ENCODE results near the gene PHF5A. TPM values are rescaled to one million over a fixed set of nuclear protein-coding genes. Genes with fewer than 3 reads are reported as not detected.
"Not testable (repeated sequence)": the region's sequence is repeated elsewhere in the genome, so short reads cannot be mapped to it uniquely, and the experiment has no call there.

The PHF5A gene
- total RNA-seq, 2 experiments from 2014 or later: 63.6 to 64.8 TPM

DNA sequence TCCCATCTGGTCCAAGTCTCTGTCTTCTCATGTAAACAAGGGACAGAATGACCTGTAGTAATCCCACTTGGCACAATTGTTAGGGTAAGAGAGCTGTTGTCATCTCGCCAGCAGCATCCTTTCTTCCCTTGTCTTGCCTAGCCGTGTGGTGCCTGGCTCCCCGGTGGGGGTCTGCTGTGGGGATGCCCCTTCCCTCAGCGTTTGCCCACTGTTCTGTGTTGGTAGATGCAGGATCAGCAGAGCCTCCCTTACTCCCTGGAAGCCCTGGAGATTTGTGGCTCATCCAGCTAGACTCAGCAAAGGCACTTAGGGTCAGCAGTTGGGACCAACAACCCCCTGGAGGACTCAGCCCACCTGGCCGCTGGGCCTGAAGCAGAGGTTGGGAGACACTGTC, 13.4 kb upstream of the PHF5A start:
- H3K27me3 Mint-ChIP-seq: no peaks in the 10 kb centered on the region
- DNase-seq: no peak
- no peaks in the 10 kb centered on the region for H3K36me3 Mint-ChIP-seq (ENCODE audit: low read depth)
- POLR2A ChIA-PET: interaction anchor here (0.5 kb wide), 1 partner anchor 196 kb away, joined by 3 read pairs; the partner anchor contains the start of gene RANGAP1
- H3K4me3 Mint-ChIP-seq: no peak overlapping the region
- H3K27ac Mint-ChIP-seq: no peak overlapping the region
- CTCF ChIA-PET: interaction anchor here (0.6 kb wide), 1 partner anchor 89 kb away, joined by 5 read pairs; no protein-coding TSS in a partner anchor
- H3K9me3 Mint-ChIP-seq: no peaks in the 10 kb centered on the region
- peaks cover 17% of the 10 kb centered on the region for H3K4me1 Mint-ChIP-seq

DNA sequence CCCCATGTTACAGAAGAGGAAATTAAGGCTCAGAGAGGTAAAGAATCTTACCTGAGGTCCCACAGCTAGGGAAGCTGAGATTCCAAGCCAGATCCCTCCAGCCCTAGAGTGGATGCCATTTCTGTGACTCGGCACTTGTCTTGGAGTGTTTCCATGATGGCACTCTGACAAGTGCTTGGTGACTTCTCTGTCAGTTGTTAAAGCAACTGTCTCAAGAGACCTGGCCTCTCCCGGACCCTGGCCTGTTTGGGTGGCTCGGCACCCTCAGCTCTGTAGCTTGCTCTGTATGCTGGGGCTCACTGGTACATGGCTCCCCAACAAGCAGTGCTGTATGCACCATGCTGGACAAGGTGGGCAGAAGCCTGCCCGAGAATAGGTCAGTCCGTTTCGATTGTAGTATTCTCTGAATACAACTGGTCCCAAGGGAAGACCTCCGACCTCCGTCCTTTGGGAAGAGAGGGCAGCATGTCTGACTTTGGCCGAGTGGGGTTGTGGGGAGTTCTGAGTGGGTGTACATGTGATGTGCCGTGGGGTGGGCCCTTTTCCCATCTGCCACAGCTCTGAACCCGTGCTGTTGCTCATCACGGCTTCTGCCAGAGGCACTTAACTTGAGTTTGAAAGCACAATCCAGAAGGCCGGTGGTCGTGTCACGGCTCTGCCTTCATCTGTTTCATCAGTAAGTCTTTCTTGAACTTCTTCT, 12.8 kb upstream of the PHF5A start:
- Mint-ChIP-seq H3K4me3 (no peak overlapping the region), H3K27ac (no peak overlapping the region), H3K4me1 (peaks cover 17% of the 10 kb centered on the region), H3K27me3 (no peaks in the 10 kb centered on the region), H3K9me3 (no peaks in the 10 kb centered on the region), H3K36me3 (ENCODE audit: low read depth) (no peaks in the 10 kb centered on the region)
- POLR2A ChIA-PET: no interaction called here
- CTCF ChIA-PET: interaction anchor here (0.6 to 1.9 kb wide), 2 partner anchors 16 to 89 kb away, joined by 4 to 5 read pairs; no protein-coding TSS in a partner anchor
- no peak for DNase-seq

DNA sequence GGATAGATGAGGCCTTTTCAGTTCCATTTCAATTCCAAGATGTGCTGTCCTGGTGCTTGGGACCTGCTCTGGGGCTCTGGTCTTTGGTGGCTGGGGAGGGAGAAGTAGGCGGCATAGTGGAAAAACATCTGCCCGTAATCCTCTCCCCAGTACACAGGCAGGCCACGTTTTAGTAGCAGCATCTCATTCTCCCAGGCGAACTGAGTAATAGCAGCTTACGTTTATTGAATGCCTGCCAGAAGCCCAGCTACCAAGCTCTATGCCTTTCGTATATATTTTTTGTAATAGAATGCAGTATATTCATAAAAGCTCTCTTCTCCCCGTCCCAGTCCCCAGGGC, 11.9 kb upstream of the PHF5A start:
- POLR2A ChIA-PET: no interaction called here
- Mint-ChIP-seq H3K4me3 (no peak overlapping the region), H3K4me1 (peaks cover 12% of the 10 kb centered on the region), H3K36me3 (ENCODE audit: low read depth) (no peaks in the 10 kb centered on the region), H3K27ac (no peak overlapping the region), H3K9me3 (no peaks in the 10 kb centered on the region), H3K27me3 (no peaks in the 10 kb centered on the region)
- CTCF ChIA-PET: interaction anchor here (0.7 to 1.9 kb wide), 2 partner anchors 12 to 16 kb away, joined by 4 to 5 read pairs; partner anchors contain the start of gene PHF5A
- DNase-seq: no peak

DNA sequence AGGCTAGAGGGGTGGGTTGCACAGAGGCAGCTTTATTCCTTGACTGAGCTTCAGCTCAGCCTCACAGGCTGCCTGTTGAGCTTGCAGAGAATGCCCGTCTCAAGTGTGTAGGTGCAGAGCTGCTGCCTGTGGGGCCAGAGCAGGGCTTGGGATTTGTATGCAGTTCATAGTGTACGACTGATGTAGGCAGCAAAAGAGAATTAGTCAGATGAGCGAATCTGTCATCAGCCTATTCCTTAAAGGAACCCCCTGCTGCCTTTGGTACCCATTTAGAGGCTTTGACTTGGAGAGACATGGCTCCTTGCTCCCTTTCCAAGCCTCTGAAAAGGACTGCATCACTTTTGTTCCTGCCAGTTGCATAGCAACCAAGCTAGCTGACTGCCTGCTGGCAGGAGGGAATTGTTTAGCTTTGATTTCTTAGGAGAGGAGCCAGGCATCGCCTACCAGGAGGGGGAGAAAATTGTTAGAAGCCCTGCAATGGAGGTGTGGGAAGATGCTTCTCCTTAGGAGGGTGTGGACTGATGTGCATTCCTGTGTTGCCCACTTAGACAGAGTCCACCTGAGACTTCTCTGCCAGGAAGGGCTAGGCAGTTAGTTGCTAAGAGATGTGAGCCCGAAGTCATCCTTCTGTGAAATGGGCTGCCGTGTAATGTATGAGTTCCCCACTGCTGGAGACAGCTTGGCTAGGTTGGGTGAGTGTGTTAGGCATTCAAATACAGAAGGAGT, 11.3 kb upstream of the PHF5A start:
- no peaks in the 10 kb centered on the region for H3K27me3 Mint-ChIP-seq

DNA sequence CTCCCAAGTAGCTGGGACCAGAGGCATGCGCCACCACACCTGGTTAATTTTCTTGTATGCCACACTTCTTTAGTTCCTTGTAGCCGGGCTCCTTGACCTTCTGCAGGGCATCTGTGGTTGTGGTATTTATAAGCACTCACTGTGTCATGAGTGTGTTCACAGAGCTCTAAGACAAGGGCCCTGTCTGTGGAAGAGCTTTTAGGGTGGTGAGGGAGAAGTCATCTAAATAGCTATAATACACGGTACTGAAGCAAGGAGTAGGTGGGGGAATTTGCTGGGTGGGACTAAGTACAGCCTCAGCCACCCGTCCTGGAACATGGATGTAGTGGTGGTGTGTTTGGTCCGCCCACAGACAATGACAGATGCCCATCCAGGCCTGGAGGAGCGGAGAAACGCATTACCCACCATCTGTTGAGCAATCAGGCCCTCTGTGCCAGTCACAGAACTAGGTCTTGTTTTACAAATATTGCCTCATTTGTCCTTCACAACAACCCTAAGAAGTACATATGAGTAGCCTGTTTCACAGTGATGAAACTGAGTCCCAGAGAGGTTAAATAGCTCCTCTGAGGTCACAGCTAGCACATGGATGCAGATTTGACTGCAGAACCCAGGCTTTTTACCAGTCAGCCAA, 10.5 kb upstream of the PHF5A start:
- H3K27me3 Mint-ChIP-seq: no peaks in the 10 kb centered on the region
- H3K4me3 Mint-ChIP-seq: no peak overlapping the region
- CTCF ChIA-PET: interaction anchor here (0.8 to 1.9 kb wide), 4 partner anchors 13 to 135 kb away, joined by 3 to 9 read pairs (median 4); no protein-coding TSS in a partner anchor
- H3K9me3 Mint-ChIP-seq: no peaks in the 10 kb centered on the region
- no peak for DNase-seq
- POLR2A ChIA-PET: interaction anchor here (0.7 kb wide), 1 partner anchor 11 kb away, joined by 4 read pairs; the partner anchor contains the start of gene PHF5A
- no peak overlapping the region for H3K27ac Mint-ChIP-seq
- peaks cover 6% of the 10 kb centered on the region for H3K4me1 Mint-ChIP-seq
- peaks cover under 1% of the 10 kb centered on the region for H3K36me3 Mint-ChIP-seq (ENCODE audit: low read depth)

More for the DNA sequence above, 11.3 kb upstream of the PHF5A start:
- CTCF ChIA-PET: interaction anchor here (0.7 to 1.9 kb wide), 2 partner anchors 11 to 17 kb away, joined by 4 to 5 read pairs; partner anchors contain the start of gene PHF5A
- Mint-ChIP-seq H3K4me3 (no peak overlapping the region), H3K9me3 (no peaks in the 10 kb centered on the region), H3K27ac (no peak overlapping the region), H3K36me3 (ENCODE audit: low read depth) (no peaks in the 10 kb centered on the region), H3K4me1 (peaks cover 8% of the 10 kb centered on the region)
- POLR2A ChIA-PET: no interaction called here
- no peak for DNase-seq

DNA sequence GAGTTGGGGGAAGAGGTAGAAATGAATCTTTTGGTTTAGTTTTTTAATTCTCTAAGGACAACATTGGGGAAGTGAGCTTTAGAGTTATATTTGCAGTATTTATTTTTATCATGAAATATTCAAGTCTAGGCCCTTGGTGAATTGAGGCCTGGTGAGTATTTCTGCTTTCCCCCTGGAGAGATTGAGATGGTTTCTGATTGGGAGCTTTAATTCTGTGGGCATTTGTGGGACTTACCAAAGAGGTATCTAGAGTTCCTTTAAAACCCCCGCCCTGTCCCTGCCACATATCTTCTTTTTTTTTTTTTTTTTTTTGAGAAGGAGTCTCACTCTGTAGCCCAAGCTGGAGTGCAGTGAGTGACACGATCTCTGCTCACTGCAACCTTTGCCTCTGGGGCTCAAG, 10.0 kb upstream of the PHF5A start:
- Mint-ChIP-seq H3K36me3 (ENCODE audit: low read depth) (peaks cover 3% of the 10 kb centered on the region), H3K27me3 (no peaks in the 10 kb centered on the region), H3K27ac (no peak overlapping the region), H3K4me3 (no peak overlapping the region), H3K4me1 (peaks cover 9% of the 10 kb centered on the region), H3K9me3 (no peaks in the 10 kb centered on the region)
- no peak for DNase-seq
- CTCF ChIA-PET: interaction anchor here (0.7 to 1.4 kb wide), 5 partner anchors 10 to 134 kb away, joined by 3 to 9 read pairs (median 3); partner anchors contain the start of genes ACO2 and PHF5A
- POLR2A ChIA-PET: interaction anchor here (0.7 kb wide), 1 partner anchor 10 kb away, joined by 4 read pairs; the partner anchor contains the start of gene PHF5A

DNA sequence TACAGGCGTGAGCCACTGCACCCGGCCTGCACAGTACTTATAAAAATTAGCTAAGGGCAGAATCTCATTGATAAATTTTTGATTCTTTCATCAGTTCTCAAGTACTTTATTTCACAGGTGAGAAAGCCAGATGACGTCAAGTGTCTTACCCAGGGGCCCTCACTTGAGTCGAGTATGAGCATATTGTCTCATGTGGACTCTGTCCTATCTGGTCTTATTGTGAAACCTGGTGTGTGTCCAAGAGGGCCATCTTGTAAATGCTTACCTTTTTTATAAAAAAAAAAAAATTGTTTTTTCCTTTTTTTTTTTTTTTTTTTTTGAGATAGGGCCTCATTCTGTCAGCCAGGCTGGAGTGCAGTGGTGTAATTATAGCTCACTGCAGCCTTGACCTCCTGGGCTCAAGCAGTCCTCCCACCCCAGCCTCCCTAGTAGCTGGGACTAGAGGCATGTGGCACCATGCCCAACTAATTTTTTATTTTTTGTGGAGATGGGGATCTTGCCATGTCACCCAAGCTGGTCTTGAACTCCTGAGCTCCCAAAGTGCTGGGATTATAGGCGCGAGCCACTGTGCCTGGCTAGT, 6.5 kb upstream of the PHF5A start:
- peaks cover 4% of the 10 kb centered on the region for H3K36me3 Mint-ChIP-seq (ENCODE audit: low read depth)
- H3K4me1 Mint-ChIP-seq: peaks cover 21% of the 10 kb centered on the region
- CTCF ChIA-PET: interaction anchor here (0.6 to 1.4 kb wide), 4 partner anchors 16 to 516 kb away, joined by 3 read pairs; no protein-coding TSS in a partner anchor
- DNase-seq: no peak
- no peak overlapping the region for H3K27ac Mint-ChIP-seq
- H3K9me3 Mint-ChIP-seq: no peaks in the 10 kb centered on the region
- no peaks in the 10 kb centered on the region for H3K27me3 Mint-ChIP-seq
- H3K4me3 Mint-ChIP-seq: no peak overlapping the region
- POLR2A ChIA-PET: no interaction called here

DNA sequence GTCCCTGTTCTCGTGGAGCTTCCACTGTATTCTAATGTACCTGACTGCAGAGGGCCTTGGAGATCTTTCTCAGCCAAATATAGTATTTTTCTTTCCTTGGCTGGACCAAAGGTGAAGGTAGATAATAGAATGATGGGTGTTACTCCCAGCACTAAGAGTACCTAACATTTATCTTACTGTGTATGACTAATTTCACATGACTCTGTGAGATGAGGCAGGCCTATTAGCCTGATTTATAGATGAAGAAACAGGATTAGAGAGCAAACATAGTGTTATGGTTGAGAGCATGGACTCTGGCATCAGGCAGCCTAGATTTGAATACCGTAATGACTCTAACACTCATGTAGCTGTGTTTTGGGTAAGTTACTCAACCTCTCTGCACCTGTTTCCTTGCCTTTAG, 3.1 kb upstream of the PHF5A start:
- CTCF ChIA-PET: interaction anchor here (0.7 to 1.8 kb wide), 2 partner anchors 91 to 106 kb away, joined by 3 to 9 read pairs; no protein-coding TSS in a partner anchor
- Mint-ChIP-seq H3K4me3 (no peak overlapping the region), H3K9me3 (no peaks in the 10 kb centered on the region), H3K27me3 (no peaks in the 10 kb centered on the region), H3K36me3 (ENCODE audit: low read depth) (peaks cover 23% of the 10 kb centered on the region), H3K4me1 (peaks cover 40% of the 10 kb centered on the region), H3K27ac (no peak overlapping the region)
- no peak for DNase-seq
- POLR2A ChIA-PET: no interaction called here

DNA sequence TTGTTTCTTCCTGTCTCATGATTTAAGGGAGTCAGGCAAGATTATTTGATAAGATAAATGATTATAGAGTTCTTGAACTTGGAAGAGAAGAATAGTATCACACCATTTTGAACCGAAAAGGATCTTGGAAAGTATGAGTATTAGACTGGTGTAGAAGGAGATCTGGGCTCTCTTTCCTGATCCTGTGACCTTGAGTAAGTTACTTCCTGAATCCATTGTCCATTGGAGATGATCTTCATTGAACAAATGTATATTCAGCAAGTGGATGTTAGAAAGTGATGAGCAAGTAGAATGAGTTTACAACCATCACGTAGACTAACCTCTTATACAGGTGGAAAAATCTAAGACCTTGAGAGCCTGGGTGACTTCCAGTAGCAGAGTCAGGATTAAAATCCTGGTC, 2.4 kb upstream of the PHF5A start:
- no peaks in the 10 kb centered on the region for H3K27me3 Mint-ChIP-seq
- H3K4me3 Mint-ChIP-seq: peak overlapping the region; percentile 88
- H3K4me1 Mint-ChIP-seq: peaks cover 43% of the 10 kb centered on the region
- peak overlapping the region; percentile 50 for H3K27ac Mint-ChIP-seq
- POLR2A ChIA-PET: no interaction called here
- H3K36me3 Mint-ChIP-seq (ENCODE audit: low read depth): peaks cover 28% of the 10 kb centered on the region
- CTCF ChIA-PET: interaction anchor here (0.7 to 1.8 kb wide), 2 partner anchors 90 to 107 kb away, joined by 3 to 9 read pairs; no protein-coding TSS in a partner anchor
- H3K9me3 Mint-ChIP-seq: no peaks in the 10 kb centered on the region
- no peak for DNase-seq

DNA sequence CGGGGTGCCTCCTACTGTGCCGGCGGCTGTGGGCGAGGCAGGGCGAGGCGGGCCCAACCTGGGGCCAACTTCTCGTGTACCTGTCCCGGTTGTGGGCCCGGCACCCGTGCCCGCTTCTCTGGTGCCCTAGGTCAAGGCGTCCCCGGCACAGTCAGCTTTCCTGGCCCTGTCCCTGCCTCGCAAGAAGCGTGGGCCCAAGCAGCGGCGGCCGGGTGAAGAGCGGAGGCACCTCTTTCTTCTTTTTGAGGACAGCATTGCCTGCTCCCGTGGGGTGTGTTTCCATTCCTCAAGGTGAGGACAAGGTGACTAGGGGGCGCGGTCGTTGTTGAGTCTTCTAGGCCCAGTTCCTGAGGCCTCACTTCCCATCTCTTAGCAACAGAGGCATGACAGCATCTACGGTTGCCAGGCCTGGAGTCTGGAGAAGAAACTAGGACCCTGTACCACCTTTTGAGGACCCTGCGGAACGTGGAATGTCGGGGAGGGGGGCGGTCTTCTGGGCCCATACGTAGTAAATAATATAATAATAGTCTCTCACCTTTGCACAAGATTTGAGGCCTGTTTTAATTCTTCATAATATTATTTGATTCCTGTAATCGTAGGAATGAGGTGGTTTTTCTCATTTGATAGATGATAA, 843 bp upstream of the PHF5A start:
- peak overlapping the region; percentile 99 for H3K27ac Mint-ChIP-seq
- peak; percentile 49 for DNase-seq
- ChIA-PET POLR2A (interaction anchor here (0.5 to 1.8 kb wide), 4 partner anchors 12 to 88 kb away, joined by 3 to 10 read pairs (median 5); partner anchors contain the start of genes TEF and TOB2), CTCF (interaction anchor here (0.9 to 2.1 kb wide), 7 partner anchors 9 to 74 kb away, joined by 3 to 9 read pairs (median 5); partner anchors contain the start of gene TOB2)
- no peaks in the 10 kb centered on the region for H3K9me3 Mint-ChIP-seq
- H3K27me3 Mint-ChIP-seq: no peaks in the 10 kb centered on the region
- H3K4me1 Mint-ChIP-seq: peaks cover 51% of the 10 kb centered on the region
- H3K4me3 Mint-ChIP-seq: peak overlapping the region; percentile 88
- peaks cover 38% of the 10 kb centered on the region for H3K36me3 Mint-ChIP-seq (ENCODE audit: low read depth)

DNA sequence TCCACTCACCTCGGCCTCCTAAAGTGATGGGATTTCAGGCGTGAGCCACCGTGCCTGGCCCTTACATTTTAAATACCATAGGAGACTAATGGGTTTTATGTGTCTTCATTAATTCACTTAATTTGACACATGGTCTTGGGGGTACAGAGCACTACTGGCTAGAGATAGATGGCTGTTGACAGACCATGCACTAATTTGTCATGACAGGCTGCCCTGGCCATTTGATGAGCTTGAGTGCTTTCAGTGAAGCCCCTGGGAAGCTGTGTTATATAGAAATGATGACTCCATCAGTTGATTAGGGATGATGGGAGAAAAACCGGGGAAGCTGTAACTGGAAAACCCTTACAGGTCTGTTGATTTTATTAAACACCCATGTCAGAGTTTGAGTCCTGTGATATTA, 6.6 kb downstream of the PHF5A start:
- Mint-ChIP-seq H3K27ac (no peak overlapping the region), H3K27me3 (no peaks in the 10 kb centered on the region), H3K9me3 (no peaks in the 10 kb centered on the region), H3K36me3 (ENCODE audit: low read depth) (peaks cover 54% of the 10 kb centered on the region), H3K4me1 (peaks cover 13% of the 10 kb centered on the region), H3K4me3 (no peak overlapping the region)
- ChIA-PET POLR2A (no interaction called here), CTCF (interaction anchor here (0.6 to 1.4 kb wide), 2 partner anchors 58 to 128 kb away, joined by 3 to 5 read pairs; no protein-coding TSS in a partner anchor)
- DNase-seq: no peak

DNA sequence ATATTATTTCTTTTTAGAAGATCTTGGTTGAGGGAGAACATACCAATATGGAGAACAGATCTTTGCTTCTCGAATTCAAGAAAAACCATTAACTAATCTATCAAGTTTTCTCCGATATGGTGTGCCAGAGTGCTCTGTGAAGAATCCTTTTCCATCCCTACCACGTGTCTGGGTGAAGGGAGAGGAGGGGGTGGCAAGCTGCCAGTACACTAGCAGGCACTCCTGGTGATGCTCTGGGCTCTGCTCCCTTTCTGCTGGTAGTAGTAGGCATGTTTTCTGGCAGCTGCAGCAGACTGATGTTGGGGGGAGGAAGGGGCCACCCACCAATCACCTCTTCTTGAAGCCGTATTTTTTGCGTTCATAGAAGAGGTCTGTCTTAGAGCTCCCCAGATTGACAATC, 8.4 kb downstream of the PHF5A start:
- Mint-ChIP-seq H3K27ac (peak overlapping the region; percentile 41), H3K36me3 (ENCODE audit: low read depth) (peaks cover 45% of the 10 kb centered on the region)
- H3K4me3 Mint-ChIP-seq, H3K4me1 Mint-ChIP-seq, DNase-seq, CTCF ChIA-PET, H3K9me3 Mint-ChIP-seq, H3K27me3 Mint-ChIP-seq: not testable (repeated sequence)
- POLR2A ChIA-PET: interaction anchor here (0.5 to 0.6 kb wide), 2 partner anchors 41 to 178 kb away, joined by 3 read pairs; no protein-coding TSS in a partner anchor
